ENCODE results near the gene ZNF516. TPM values are rescaled to one million over a fixed set of nuclear protein-coding genes. Genes with fewer than 3 reads are reported as not detected.

The ZNF516 gene
- total RNA-seq, 1 donor from 2014 or later, result 19.4 TPM

DNA sequence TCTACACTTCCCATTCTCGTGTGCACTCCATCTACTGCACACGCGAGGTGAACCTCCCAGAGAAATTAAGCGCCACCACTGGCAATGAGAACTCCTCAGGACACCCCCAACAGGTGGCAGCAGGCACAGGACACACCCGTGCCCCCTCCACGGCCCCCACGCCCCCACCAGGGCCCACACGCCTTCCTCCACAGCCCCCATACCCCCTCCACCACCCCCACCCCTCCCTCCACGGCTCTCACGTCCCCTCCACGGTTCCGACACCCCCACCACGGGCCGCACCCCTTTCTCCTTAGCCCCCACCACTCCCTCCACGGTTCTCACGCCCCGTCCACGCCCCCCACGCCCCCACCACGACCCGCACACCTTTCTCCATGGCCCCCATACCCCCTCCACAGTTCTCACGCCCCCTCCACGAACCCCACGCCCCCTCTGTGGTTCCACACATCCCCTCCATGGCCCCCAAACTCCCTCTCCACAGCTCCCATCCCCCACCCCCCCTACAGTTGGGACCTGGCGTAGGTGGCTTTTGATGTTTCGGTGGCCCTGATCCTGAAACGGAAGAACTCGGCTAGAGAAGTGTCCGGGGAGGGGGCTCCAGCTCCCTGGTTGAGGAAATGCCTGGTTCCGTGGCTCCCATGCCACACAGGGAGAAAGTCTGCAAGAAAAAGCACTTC lies 110.8 kb downstream of the ZNF516 start:
- no peaks in the 10 kb centered on the region for H3K9me3 Mint-ChIP-seq
- peaks cover 9% of the 10 kb centered on the region for H3K4me1 Mint-ChIP-seq
- peaks cover 11% of the 10 kb centered on the region for H3K36me3 Mint-ChIP-seq (ENCODE audit: low read depth)
- no peaks in the 10 kb centered on the region for H3K27me3 Mint-ChIP-seq
- TF ChIP-seq, protein P1, sequence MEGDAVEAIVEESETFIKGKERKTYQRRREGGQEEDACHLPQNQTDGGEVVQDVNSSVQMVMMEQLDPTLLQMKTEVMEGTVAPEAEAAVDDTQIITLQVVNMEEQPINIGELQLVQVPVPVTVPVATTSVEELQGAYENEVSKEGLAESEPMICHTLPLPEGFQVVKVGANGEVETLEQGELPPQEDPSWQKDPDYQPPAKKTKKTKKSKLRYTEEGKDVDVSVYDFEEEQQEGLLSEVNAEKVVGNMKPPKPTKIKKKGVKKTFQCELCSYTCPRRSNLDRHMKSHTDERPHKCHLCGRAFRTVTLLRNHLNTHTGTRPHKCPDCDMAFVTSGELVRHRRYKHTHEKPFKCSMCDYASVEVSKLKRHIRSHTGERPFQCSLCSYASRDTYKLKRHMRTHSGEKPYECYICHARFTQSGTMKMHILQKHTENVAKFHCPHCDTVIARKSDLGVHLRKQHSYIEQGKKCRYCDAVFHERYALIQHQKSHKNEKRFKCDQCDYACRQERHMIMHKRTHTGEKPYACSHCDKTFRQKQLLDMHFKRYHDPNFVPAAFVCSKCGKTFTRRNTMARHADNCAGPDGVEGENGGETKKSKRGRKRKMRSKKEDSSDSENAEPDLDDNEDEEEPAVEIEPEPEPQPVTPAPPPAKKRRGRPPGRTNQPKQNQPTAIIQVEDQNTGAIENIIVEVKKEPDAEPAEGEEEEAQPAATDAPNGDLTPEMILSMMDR (IDR thresholded peaks at IDR 0.05), result no peak
- DNase-seq, result no peak
- POLR2A ChIA-PET, result no interaction called here
- intact Hi-C loops (cut with micrococcal nuclease), result no loop called here
- no peak overlapping the region for H3K4me3 Mint-ChIP-seq
- CTCF ChIA-PET, result no interaction called here
- no peak overlapping the region for H3K27ac Mint-ChIP-seq
- no peak for ATAC-seq (ENCODE audit: low read depth)

DNA sequence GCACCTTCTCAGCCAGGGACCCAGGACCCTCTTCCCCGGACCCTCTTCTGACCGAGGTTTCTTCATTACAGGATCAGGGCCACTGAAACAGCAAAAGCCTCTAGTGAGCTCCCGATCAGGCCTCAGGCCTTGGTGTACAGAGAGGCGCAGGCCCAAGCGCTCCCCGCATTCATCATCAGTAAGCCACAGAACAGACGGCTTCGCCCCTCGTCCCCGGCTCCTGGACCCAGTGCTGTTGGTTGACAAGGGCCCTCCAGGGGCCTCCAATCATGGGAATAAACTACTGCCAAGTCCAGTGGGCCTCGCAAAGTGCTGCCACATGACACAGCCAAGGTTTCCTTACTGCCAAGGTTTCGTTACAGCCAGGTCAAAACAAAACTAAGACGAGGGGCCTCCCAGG lies 111.4 kb downstream of the ZNF516 start:
- no peak for ATAC-seq (ENCODE audit: low read depth)
- intact Hi-C loops (cut with micrococcal nuclease), result no loop called here

DNA sequence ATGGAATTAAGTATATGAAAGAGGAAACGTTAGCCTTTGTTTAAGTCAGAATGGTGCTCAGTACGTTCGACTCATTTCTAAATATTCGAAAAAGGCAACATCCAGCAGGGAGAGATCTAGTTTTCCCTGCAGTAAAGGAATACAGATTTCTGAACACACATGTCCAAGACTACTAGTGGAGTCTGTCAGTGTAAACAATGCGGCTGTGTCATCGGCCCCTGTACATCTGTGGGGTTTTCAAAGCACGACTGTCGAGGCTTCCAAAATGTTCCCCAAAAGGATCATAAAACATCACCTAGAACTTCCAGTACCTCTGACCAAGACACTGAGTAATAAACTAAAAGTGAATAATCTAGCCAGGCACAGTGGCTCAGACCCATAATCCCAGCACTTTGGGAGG lies 112.8 kb downstream of the ZNF516 start:
- no peak for ATAC-seq (ENCODE audit: low read depth)
- intact Hi-C loops (cut with micrococcal nuclease), result no loop called here
- H3K27me3 Mint-ChIP-seq, result no peaks in the 10 kb centered on the region
- TF ChIP-seq, protein P1 (IDR thresholded peaks at IDR 0.05), result no peak
- H3K36me3 Mint-ChIP-seq (ENCODE audit: low read depth), result peaks cover 17% of the 10 kb centered on the region
- no peaks in the 10 kb centered on the region for H3K9me3 Mint-ChIP-seq
- H3K4me1 Mint-ChIP-seq, result peaks cover 6% of the 10 kb centered on the region
- H3K4me3 Mint-ChIP-seq, result no peak overlapping the region
- DNase-seq, result no peak
- CTCF ChIA-PET, result no interaction called here
- POLR2A ChIA-PET, result no interaction called here
- no peak overlapping the region for H3K27ac Mint-ChIP-seq

More for the DNA sequence above, 111.4 kb downstream of the ZNF516 start:
- Mint-ChIP-seq H3K27ac (no peak overlapping the region), H3K4me1 (peaks cover 6% of the 10 kb centered on the region), H3K9me3 (no peaks in the 10 kb centered on the region), H3K27me3 (no peaks in the 10 kb centered on the region), H3K36me3 (ENCODE audit: low read depth) (peaks cover 11% of the 10 kb centered on the region), H3K4me3 (no peak overlapping the region)
- POLR2A ChIA-PET, result no interaction called here
- TF ChIP-seq, protein P1 (IDR thresholded peaks at IDR 0.05), result no peak
- CTCF ChIA-PET, result no interaction called here
- no peak for DNase-seq

DNA sequence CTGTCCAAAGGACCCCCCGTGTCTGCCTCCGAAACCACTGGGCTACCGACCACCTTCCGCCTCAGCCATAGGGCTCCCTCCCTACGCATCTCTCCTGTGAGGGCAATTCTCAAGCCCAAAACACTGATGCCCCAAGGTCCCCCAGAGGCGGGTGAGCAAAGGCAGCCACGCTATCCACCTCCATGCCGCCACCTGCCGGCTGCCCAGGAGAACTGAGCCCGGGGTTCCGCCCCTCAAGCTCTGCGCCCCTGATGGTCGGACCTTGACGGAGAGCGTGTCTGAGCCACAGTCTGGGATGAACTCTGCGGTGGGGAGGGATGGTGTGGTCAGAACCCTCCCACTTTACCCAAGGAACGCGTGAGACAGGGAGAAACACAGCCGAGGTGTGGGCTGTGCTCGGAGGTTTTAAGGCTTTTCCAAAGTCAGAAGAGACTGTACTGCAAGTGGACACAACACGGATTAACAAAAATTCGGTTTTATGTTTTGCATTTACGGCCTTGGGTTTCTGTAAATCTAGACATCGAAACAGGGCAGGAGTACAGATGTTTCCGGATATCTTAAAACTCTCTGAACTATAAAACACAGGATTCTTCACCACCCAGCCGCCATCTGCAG lies 114.1 kb downstream of the ZNF516 start:
- ATAC-seq (ENCODE audit: low read depth) (no peak), DNase-seq (no peak)
- no peaks in the 10 kb centered on the region for H3K27me3 Mint-ChIP-seq
- ChIA-PET POLR2A (no interaction called here), CTCF (no interaction called here)
- H3K4me1 Mint-ChIP-seq, result peaks cover 1% of the 10 kb centered on the region
- TF ChIP-seq, protein P1 (IDR thresholded peaks at IDR 0.05), result no peak
- peaks cover 18% of the 10 kb centered on the region for H3K36me3 Mint-ChIP-seq (ENCODE audit: low read depth)
- H3K27ac Mint-ChIP-seq, result no peak overlapping the region
- intact Hi-C loops (cut with micrococcal nuclease), result no loop called here
- H3K4me3 Mint-ChIP-seq, result no peak overlapping the region
- no peaks in the 10 kb centered on the region for H3K9me3 Mint-ChIP-seq

DNA sequence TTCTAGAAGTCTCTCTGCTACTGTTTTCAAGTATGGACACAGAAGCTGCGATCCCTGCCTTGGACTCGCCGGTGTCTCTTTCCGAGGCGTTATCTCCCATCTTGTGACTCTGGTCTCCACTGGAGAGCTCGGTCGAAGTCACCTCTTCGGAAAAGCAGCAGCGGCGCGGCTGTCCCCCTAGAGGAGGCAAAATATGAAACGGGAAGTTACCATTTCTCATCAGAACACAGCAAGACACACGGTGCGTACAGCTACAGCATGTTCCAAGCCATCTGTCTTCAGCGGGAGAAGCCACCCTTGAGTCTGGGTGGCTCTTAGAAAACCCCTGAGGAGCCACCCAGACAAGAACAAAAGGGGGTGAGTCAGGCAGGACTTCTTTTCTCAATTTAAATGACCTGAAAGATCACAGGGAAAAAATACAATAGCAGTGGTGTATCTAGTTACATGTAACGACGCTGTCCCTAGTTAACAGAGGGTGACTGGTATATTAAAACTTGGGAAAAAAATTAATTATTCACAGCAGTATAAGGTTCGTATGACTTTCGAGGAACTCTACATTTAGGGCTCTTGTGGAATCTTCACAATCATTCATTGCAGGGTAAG lies 114.8 kb downstream of the ZNF516 start:
- Mint-ChIP-seq H3K27me3 (no peaks in the 10 kb centered on the region), H3K27ac (no peak overlapping the region)

More for the DNA sequence above, 114.8 kb downstream of the ZNF516 start:
- Mint-ChIP-seq H3K4me3 (no peak overlapping the region), H3K4me1 (peaks cover 7% of the 10 kb centered on the region), H3K9me3 (no peaks in the 10 kb centered on the region), H3K36me3 (ENCODE audit: low read depth) (peaks cover 18% of the 10 kb centered on the region)
- POLR2A ChIA-PET, result no interaction called here
- DNase-seq (no peak), ATAC-seq (ENCODE audit: low read depth) (no peak)
- TF ChIP-seq, protein P1 (IDR thresholded peaks at IDR 0.05), result no peak
- intact Hi-C loops (cut with micrococcal nuclease), result no loop called here
- CTCF ChIA-PET, result no interaction called here

All from activated B cell treated with CpG ODN at 0.5 μM for 24 hours (primary cell).